ENCODE results near the gene NAALADL2.

NAALADL2 gene

GRCh38 chr3:174826069-174826468 is 33.1 kb upstream of the NAALADL2 start:
- no peak for TF ChIP-seq CTCF (IDR thresholded peaks at IDR 0.05)

- no peak for TF ChIP-seq CTCF (IDR thresholded peaks at IDR 0.05)
These were observed 14.4 kb upstream of the NAALADL2 start for GRCh38 chr3:174844746-174845145.

- TF ChIP-seq CTCF (IDR thresholded peaks at IDR 0.05): no peak
These were observed 13.1 kb upstream of the NAALADL2 start for GRCh38 chr3:174846055-174846454.

- no peak for TF ChIP-seq CTCF (IDR thresholded peaks at IDR 0.05)
These were observed 4.1 kb upstream of the NAALADL2 start for GRCh38 chr3:174854987-174855386.

- TF ChIP-seq CTCF (IDR thresholded peaks at IDR 0.05): no peak
These were observed 1.8 kb upstream of the NAALADL2 start for GRCh38 chr3:174857301-174857700.

- TF ChIP-seq CTCF (IDR thresholded peaks at IDR 0.05): no peak
These were observed 781 bp upstream of the NAALADL2 start for GRCh38 chr3:174858353-174858752.

- no peak for TF ChIP-seq CTCF (IDR thresholded peaks at IDR 0.05)
These were observed 622 bp downstream of the NAALADL2 start for GRCh38 chr3:174859756-174860155.

- TF ChIP-seq CTCF (IDR thresholded peaks at IDR 0.05): peak; percentile 75
These were observed 3.0 kb downstream of the NAALADL2 start for GRCh38 chr3:174862101-174862500.
